Osteocyte (in vitro differentiated cells): ENCODE results near the gene ANTXRL. TPM values are rescaled to one million over a fixed set of nuclear protein-coding genes. Genes with fewer than 3 reads are reported as not detected.
"Not testable (repeated sequence)": the region's sequence is repeated elsewhere in the genome, so short reads cannot be mapped to it uniquely, and the experiment has no call there.

Source experiments
- DNase-seq: peaks from one replicate; pipeline ENCODE4 v3.0.0; 2021; ENCODE audit warnings: mixed read lengths; ENCODE audit not compliant: unreplicated experiment; ENCODE audit errors: extremely low spot score
- H3K27ac Mint-ChIP-seq: one replicate; pipeline ENCODE4 v1.8.0; 2021; ENCODE audit warnings: mild to moderate bottlenecking, mixed read lengths; ENCODE audit not compliant: unreplicated experiment
- H3K27me3 Mint-ChIP-seq: one replicate; pipeline ENCODE4 v1.8.0; 2021; ENCODE audit warnings: mixed read lengths; ENCODE audit not compliant: unreplicated experiment
- H3K36me3 Mint-ChIP-seq: one replicate; pipeline ENCODE4 v1.8.0; 2021; ENCODE audit warnings: mixed read lengths; ENCODE audit not compliant: unreplicated experiment
- H3K4me1 Mint-ChIP-seq: one replicate; pipeline ENCODE4 v1.8.0; 2021; ENCODE audit warnings: mixed read lengths; ENCODE audit not compliant: unreplicated experiment
- H3K4me3 Mint-ChIP-seq: one replicate; pipeline ENCODE4 v1.8.0; 2021; ENCODE audit warnings: mild to moderate bottlenecking, moderate library complexity, mixed read lengths; ENCODE audit not compliant: unreplicated experiment
- H3K9me3 Mint-ChIP-seq: one replicate; pipeline ENCODE4 v1.8.0; 2021; ENCODE audit warnings: mixed read lengths; ENCODE audit not compliant: unreplicated experiment
- total RNA-seq: library from RNA; stranded (reverse); gene quantifications from 2 replicates; pipeline ENCODE4 v1.2.1, GENCODE V29; 2021
- TF ChIP-seq, protein P1 (sequence below): fragments of 200-600 bp; sonication (generic); IDR thresholded peaks from 2 replicates; pipeline ENCODE4 v1.5.0; 2021; ENCODE audit warnings: antibody characterized with exemption, mild to moderate bottlenecking, moderate library complexity

ANTXRL gene
- total RNA-seq, 1 donor from 2014 or later, result not detected

DNA sequence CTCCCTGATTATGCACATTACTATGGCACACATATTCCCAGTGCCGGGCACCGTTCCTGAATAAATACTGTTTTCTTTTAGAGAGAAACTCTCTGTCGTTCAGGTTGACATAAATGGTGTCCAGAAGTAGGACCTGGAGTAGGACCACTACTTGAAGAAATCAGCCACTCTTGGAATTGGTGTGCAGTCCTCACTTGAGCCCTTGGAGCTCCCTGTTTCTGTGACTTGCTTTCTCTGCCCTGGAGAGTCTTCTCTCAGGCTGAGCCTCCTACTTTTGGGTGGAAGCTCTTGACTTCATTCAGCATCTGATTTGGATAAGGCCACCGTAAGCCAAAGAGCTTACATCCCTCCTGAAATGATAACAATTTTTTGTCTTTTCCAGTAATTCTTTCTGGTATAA, 29.7 kb upstream of the ANTXRL start:
- peak; percentile 21 for DNase-seq
- H3K27me3 Mint-ChIP-seq, result peaks cover 36% of the 10 kb centered on the region
- no peak overlapping the region for H3K27ac Mint-ChIP-seq
- no peaks in the 10 kb centered on the region for H3K4me1 Mint-ChIP-seq
- TF ChIP-seq, protein P1, sequence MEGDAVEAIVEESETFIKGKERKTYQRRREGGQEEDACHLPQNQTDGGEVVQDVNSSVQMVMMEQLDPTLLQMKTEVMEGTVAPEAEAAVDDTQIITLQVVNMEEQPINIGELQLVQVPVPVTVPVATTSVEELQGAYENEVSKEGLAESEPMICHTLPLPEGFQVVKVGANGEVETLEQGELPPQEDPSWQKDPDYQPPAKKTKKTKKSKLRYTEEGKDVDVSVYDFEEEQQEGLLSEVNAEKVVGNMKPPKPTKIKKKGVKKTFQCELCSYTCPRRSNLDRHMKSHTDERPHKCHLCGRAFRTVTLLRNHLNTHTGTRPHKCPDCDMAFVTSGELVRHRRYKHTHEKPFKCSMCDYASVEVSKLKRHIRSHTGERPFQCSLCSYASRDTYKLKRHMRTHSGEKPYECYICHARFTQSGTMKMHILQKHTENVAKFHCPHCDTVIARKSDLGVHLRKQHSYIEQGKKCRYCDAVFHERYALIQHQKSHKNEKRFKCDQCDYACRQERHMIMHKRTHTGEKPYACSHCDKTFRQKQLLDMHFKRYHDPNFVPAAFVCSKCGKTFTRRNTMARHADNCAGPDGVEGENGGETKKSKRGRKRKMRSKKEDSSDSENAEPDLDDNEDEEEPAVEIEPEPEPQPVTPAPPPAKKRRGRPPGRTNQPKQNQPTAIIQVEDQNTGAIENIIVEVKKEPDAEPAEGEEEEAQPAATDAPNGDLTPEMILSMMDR, result no peak
- H3K4me3 Mint-ChIP-seq, result no peak overlapping the region
- H3K36me3 Mint-ChIP-seq, result no peaks in the 10 kb centered on the region
- no peaks in the 10 kb centered on the region for H3K9me3 Mint-ChIP-seq

DNA sequence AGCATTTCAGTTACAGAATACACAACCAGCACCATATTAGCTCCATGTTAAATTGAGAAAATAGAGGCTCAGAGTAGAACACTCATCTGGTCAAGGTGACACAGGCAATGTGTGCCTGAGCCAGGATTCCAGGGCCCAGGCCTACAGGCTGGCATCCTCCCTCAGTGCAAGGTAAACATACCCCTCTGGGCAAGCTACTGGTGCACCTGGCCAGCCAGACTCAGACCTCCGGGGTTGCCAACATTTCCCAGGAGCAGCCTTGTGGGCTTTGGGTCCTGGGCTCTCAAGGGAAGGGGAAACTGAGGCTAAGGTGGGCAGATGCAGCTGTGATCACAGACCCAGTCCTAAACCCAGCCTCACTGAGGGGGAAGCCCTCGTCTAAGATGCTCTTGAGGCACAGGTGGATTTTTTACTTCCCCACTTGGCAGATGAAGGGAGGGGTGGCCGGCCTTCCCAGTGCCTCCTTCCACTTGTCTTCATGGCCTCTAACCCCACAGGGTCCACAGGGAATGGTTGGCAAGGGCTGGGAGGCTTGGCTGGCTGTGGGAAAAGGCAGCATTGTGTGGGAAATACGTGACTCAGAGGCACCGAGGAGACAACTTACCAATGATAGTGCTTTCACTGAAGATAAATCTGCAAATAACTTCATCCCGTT, 23.8 kb upstream of the ANTXRL start:
- H3K9me3 Mint-ChIP-seq, H3K4me3 Mint-ChIP-seq, H3K36me3 Mint-ChIP-seq, H3K4me1 Mint-ChIP-seq, H3K27ac Mint-ChIP-seq: not testable (repeated sequence)
- peaks cover 20% of the 10 kb centered on the region for H3K27me3 Mint-ChIP-seq
- peak; percentile 54 for DNase-seq

DNA sequence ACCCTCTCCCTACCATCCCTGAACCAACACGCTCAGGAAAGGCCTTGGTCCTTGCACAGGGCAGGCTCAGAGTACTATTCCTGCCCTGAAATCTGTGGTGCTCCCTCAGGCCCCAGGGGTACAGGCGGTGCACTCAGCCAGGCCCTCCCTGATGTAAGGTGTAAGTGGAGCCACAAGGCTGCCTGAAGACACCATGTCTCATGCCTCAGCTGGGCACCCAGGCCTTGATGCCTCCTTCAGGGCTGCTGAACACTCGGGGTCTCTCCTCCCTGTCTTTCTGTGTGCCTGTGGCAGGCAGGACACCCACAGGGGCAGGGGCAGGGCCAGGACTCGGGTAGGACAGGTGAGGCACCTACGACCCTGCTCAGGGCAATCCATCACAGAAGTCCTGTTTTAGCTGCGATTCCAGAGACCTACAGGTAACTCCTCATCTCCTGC, 22.9 kb upstream of the ANTXRL start:
- no peaks in the 10 kb centered on the region for H3K4me1 Mint-ChIP-seq
- H3K9me3 Mint-ChIP-seq, result no peaks in the 10 kb centered on the region
- no peak overlapping the region for H3K4me3 Mint-ChIP-seq
- no peaks in the 10 kb centered on the region for H3K36me3 Mint-ChIP-seq
- TF ChIP-seq, protein P1, result no peak
- no peak overlapping the region for H3K27ac Mint-ChIP-seq
- H3K27me3 Mint-ChIP-seq, result peaks cover 17% of the 10 kb centered on the region
- peak; percentile 67 for DNase-seq

DNA sequence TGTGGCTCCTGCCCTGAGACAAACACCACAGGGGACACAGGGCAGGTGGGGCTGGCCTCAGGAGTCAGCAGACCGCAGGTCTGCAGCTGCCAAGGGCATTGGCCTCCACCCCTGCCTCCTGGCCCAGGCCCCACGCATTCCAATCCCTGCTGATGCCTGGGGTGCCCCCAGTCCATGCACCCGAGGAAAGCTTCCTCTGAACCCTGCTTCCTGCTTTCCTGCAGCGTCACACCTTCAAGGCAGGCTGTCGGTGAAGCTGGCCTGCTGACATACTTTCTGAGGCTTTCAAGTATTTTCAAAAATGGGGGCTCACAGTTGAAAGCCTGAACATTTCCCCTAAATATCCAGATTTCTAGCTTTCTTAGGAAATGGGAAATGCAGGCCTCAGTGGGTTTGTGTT, 22.5 kb upstream of the ANTXRL start:
- no peak overlapping the region for H3K27ac Mint-ChIP-seq
- peak; percentile 46 for DNase-seq

DNA sequence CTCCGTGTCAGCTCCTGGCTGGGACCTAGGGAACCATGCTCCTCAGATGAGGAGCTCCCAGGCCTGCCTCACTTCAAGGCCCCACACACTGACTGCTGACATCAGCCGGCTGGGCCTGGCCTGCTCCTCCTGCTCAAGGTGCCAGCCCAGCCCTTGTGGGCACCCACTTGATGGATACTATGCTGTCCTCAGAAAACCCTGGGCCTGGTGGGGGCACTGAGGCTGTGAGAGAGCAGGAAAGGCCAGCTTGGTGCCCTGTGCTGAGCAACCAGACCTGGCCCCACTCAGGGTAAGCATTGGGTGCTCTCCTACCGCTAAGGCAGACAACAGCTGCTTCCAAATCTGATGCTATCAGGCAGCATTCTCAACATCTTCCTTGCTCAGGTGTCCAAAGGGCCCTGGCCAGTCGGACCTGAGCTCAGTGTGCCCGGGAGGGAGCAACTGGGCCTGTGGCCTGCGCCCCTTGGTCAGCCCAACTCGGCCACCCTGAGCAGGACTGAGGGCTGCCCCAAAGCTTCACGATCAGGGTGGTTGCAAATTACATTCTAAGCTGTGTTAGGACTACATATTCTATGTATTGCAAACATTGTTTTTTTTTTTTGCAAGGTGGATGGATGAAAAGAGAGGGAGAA, 21.9 kb upstream of the ANTXRL start:
- Mint-ChIP-seq H3K27ac (no peak overlapping the region), H3K4me3 (no peak overlapping the region), H3K27me3 (peaks cover 16% of the 10 kb centered on the region), H3K9me3 (no peaks in the 10 kb centered on the region), H3K36me3 (no peaks in the 10 kb centered on the region), H3K4me1 (no peaks in the 10 kb centered on the region)
- TF ChIP-seq, protein P1, result no peak
- DNase-seq, result peak; percentile 65

More for the DNA sequence above, 22.5 kb upstream of the ANTXRL start:
- Mint-ChIP-seq H3K4me3 (no peak overlapping the region), H3K36me3 (no peaks in the 10 kb centered on the region), H3K9me3 (no peaks in the 10 kb centered on the region), H3K4me1 (no peaks in the 10 kb centered on the region), H3K27me3 (peaks cover 16% of the 10 kb centered on the region)
- TF ChIP-seq, protein P1, result no peak

DNA sequence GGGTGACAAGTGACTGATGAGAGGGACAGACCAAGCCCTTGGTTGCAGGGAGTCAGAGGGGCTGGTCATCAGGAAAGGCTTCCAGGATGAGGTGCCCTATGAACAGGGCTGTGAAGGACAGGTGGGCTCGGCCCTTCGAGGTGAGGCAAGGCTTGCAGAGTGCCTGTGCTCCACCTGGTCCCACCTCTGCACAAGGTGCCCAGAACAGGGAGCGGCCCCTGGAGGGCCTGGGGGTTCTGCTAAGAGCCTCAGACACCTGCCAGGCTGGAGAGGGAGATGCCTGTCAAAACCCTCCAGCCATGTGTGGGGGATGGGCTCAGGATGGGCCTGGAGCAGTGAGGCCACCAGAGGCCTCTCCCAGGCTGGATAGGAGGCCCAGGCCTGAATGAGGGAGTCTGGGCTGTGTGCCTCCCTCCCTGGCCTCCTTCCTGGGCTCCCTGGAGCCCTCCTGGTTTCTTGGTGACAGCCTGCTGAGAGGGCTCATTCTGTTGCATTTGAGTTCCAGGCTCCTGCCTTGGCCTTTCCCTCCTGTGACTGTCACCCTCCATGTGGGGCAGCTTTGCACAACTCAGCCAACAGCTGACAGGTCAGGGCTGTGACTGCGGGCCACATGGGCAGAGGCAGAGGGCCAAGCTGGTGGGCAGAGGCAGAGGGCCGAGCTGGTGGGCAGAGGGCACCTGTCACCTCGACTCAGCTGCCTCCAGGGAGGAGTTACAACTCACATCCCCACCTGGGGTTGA, 21.1 kb upstream of the ANTXRL start:
- peak; percentile 73 for DNase-seq
- H3K4me1 Mint-ChIP-seq, H3K4me3 Mint-ChIP-seq, H3K9me3 Mint-ChIP-seq, H3K36me3 Mint-ChIP-seq, H3K27ac Mint-ChIP-seq: not testable (repeated sequence)
- H3K27me3 Mint-ChIP-seq, result peaks cover 11% of the 10 kb centered on the region
